ENCODE measurements around the gene PRKCA.

- no peak for TF ChIP-seq POLR2A (IDR thresholded peaks at IDR 0.05)
- TF ChIP-seq CTCF (IDR thresholded peaks at IDR 0.05), result no peak
- no peak for TF ChIP-seq EP300 (IDR thresholded peaks at IDR 0.05)
These were observed 425.5 kb downstream of the PRKCA start for GRCh38 chr17:66727634-66728570.

Measured in ovary (tissue), 3 donors.